Measurements from ENCODE around the gene ZWILCH.

Gene ZWILCH

DNA sequence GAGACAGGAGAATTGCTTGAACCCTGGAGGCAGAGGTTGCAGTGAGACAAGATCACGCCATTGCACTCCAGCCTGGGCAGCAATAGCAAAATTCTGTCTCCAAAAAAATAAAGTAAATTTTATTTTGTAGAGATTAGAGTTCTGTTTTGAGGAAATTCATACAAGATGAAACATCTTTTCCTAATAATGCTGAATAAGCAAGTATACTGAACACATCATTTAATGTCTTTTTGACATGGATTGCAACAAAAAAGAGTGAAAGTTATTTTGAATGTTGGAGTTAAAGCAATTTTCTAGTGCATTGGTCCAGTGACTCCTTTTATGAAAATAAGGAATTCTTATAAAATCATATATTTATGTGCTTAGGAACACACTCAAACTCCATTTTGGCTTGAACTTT, 40.1 kb downstream of the ZWILCH start:
- no peaks in the 10 kb centered on the region for H3K27me3 Mint-ChIP-seq (ENCODE audit: low read depth)
- peaks cover 3% of the 10 kb centered on the region for H3K4me1 Mint-ChIP-seq (ENCODE audit: low read depth)
- H3K9me3 Mint-ChIP-seq: no peaks in the 10 kb centered on the region
- peaks cover 18% of the 10 kb centered on the region for H3K36me3 Mint-ChIP-seq (ENCODE audit: low read depth)
- no peak overlapping the region for H3K4me3 Mint-ChIP-seq
- no peak overlapping the region for H3K27ac Mint-ChIP-seq

DNA sequence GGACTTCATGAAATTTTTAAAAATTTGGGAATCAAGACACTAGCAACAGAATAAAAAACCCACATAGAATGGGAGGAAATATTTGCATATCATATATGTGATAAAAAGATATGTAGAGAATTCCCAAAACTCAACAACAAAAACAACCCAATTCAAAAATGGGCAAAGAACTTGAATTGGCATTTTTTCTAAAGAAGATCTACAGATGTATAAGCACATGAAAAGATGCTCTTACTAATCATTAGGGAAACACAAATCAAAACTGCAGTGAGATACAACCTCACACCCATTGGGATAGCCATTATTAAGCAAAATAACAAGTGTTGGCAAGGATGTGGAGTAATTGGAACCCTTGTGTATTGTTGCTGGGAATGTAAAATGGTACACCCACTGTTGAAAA, 50.6 kb downstream of the ZWILCH start:
- peaks cover 4% of the 10 kb centered on the region for H3K9me3 Mint-ChIP-seq
- H3K36me3 Mint-ChIP-seq (ENCODE audit: low read depth): peaks cover 6% of the 10 kb centered on the region
- no peaks in the 10 kb centered on the region for H3K4me1 Mint-ChIP-seq (ENCODE audit: low read depth)
- no peaks in the 10 kb centered on the region for H3K27me3 Mint-ChIP-seq (ENCODE audit: low read depth)
- no peak overlapping the region for H3K27ac Mint-ChIP-seq
- no peak overlapping the region for H3K4me3 Mint-ChIP-seq

DNA sequence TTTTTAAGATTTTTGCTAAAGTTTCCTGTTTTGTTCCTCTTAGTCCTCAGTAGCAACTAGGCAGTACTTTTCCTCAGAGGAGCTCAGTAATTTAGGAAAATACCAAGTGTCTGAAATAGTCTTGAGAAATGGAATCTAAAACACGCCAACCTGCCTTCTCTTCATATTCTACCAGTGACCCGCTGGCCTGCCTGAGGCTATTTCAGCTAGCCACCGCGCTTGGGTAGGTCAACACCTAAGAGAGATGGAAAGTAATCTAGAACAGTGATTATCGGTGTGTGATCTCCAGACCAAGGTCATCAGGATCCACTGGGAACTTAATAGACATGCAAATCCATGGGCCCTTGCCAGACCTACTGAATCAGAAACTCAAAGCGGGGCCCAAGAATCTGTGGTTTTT, 53.1 kb downstream of the ZWILCH start:
- H3K9me3 Mint-ChIP-seq: peaks cover 4% of the 10 kb centered on the region

DNA sequence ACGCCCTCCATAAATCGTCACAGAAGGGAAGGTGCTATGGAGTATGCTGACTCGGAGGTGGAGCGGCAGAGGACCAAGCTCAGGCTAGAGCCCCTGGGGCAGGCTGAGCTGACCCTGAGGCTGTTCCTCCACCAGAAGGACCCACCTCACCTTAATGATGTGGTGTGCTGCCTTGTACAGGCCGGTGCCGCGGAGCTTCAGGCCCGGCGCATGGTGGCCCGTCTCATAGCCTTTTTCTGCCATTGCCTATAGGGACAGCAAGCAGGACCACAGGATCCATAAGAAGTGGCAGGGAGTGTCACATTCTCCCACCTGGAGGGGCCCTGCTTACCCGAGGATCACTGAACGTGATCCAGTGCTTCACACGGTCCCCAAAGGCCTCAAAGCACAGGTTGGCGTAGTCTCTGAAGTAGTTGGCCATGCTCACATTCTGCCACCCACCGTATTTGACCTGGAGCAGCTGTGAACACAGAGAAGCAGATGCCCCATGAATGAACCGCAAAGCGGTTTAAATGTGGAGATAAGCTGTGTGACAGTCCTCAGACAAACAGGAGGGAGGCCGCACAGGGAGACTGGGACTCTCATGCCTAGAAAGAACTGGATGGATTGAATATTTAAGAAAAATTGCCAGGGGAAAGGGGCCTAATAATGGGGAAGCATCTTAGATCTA, 55.9 kb downstream of the ZWILCH start:
- no peak overlapping the region for H3K27ac Mint-ChIP-seq
- H3K9me3 Mint-ChIP-seq: no peaks in the 10 kb centered on the region
- no peaks in the 10 kb centered on the region for H3K27me3 Mint-ChIP-seq (ENCODE audit: low read depth)

More for the DNA sequence above, 53.1 kb downstream of the ZWILCH start:
- no peaks in the 10 kb centered on the region for H3K4me1 Mint-ChIP-seq (ENCODE audit: low read depth)
- no peak overlapping the region for H3K4me3 Mint-ChIP-seq
- no peaks in the 10 kb centered on the region for H3K36me3 Mint-ChIP-seq (ENCODE audit: low read depth)
- no peak overlapping the region for H3K27ac Mint-ChIP-seq
- H3K27me3 Mint-ChIP-seq (ENCODE audit: low read depth): no peaks in the 10 kb centered on the region

DNA sequence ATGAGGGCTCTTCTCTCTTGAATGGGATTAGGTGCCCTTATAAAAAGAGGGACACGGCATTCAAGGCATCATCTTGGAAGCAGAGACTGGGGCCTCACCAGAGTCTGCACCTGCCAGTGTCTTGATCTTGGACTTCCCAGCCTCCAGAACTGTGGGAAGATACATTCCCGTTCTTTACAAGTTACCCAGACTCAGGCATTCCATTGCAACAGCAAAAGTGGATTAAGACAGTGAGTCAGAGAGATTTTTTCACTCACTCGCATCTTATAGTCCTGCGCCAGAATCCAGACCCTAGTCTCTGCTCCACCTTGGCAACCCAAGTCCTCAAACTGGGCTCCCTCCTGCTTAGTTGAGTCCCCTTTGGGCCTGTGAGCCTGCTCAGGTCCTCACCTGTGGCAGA, 58.0 kb downstream of the ZWILCH start:
- Mint-ChIP-seq H3K4me1 (ENCODE audit: low read depth) (peaks cover 9% of the 10 kb centered on the region), H3K36me3 (ENCODE audit: low read depth) (no peaks in the 10 kb centered on the region), H3K27ac (no peak overlapping the region), H3K9me3 (no peaks in the 10 kb centered on the region), H3K27me3 (ENCODE audit: low read depth) (no peaks in the 10 kb centered on the region), H3K4me3 (no peak overlapping the region)

More for the DNA sequence above, 55.9 kb downstream of the ZWILCH start:
- no peaks in the 10 kb centered on the region for H3K36me3 Mint-ChIP-seq (ENCODE audit: low read depth)
- no peaks in the 10 kb centered on the region for H3K4me1 Mint-ChIP-seq (ENCODE audit: low read depth)
- no peak overlapping the region for H3K4me3 Mint-ChIP-seq

DNA sequence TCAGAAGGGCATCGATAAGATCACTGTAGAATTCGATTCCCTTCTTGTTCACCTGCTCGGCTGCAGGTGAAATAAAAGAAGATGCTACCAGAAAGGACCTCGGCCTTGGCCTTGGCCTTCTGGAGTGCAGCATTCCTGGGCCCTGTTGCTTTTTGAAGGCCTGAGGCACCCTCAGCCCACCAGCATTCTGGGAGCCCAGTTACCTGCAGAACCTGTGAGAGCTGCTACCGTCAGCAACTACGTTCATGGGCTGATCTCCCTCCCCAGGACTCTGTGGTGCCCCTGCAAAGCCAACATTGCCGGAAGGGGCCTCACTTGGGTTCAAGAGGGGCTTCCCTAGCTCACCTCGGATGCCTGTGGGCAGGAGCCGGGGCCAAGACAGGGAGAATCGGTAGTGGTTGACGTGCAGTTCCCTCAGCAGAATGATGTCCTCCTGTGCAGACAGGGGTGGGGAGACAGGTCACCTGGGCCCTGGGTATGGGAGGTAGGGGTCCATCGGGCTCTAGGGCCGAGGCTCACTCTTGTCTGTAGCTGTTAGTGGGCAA, 58.5 kb downstream of the ZWILCH start:
- Mint-ChIP-seq H3K27ac (no peak overlapping the region), H3K4me1 (ENCODE audit: low read depth) (peaks cover 9% of the 10 kb centered on the region), H3K36me3 (ENCODE audit: low read depth) (no peaks in the 10 kb centered on the region), H3K4me3 (no peak overlapping the region), H3K27me3 (ENCODE audit: low read depth) (no peaks in the 10 kb centered on the region), H3K9me3 (no peaks in the 10 kb centered on the region)

DNA sequence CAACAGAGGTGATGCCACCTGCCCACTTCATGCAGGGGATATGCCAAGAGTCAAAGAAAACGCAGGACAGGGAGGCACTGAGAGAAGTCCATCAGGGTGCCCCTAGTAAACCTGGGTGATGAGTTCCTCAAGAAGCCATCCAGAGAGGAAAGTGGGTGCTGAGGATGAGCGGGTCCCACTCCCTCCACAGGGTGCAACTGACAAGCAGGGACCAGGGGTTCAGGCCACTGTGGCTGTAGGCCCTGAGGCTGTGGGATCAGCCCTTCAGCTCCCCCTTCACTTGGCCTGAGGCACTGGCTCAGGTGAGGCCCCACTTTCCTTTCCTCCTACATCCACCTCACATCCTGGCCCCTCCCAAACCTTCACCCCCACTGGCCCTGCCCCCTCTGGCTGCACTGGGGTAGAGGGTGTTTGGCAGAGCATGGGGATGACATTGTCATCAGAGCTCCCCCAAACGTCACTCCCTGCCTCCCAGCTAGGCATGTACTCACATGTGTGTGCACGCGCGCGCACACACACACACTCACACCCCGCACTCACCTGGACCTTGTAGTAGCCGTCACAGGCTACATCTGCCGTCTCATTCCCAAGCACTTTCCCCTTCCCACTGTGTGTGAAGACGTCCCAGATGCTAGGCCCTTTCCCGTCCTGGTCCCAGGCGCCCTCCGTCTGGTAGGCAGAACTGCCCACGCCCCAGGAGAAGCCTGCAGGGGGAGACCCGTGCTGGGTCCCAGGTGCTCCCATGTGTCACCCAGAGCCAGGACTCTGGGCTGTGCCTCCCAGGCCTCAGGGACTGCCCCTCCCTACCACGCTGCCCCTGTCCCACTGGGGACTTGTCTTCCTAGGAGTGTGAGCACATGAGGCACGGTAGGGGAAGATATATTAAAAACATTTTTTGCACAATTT, 59.3 kb downstream of the ZWILCH start:
- no peaks in the 10 kb centered on the region for H3K36me3 Mint-ChIP-seq (ENCODE audit: low read depth)
- no peak overlapping the region for H3K4me3 Mint-ChIP-seq
- no peaks in the 10 kb centered on the region for H3K9me3 Mint-ChIP-seq
- no peaks in the 10 kb centered on the region for H3K27me3 Mint-ChIP-seq (ENCODE audit: low read depth)
- H3K27ac Mint-ChIP-seq: no peak overlapping the region
- peaks cover 9% of the 10 kb centered on the region for H3K4me1 Mint-ChIP-seq (ENCODE audit: low read depth)

DNA sequence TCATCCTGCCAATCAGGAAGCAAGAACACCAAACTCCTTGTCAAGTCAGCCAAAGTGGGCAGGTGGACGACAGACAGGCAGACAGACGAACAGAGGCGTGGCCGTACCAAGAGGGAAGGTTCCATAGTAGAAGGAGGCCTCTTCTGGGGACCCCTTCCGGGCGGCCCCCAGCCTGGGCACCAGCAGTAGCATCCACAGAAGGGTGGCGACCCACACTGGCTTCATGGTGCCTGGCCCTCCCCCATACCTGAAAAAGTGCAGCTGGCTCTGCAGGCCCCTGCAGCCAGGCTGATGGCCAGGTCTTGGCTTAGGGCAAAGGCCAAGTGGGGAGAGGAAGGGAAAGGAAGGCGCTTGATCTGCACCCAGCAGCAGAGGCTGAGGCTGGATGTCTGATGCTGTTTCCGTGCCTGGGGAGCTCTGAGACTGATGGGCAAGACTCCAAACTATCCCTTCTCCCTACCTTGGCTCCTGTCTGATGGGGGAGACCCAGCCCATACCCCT, 60.1 kb downstream of the ZWILCH start:
- no peak overlapping the region for H3K27ac Mint-ChIP-seq
- no peaks in the 10 kb centered on the region for H3K27me3 Mint-ChIP-seq (ENCODE audit: low read depth)
- H3K4me3 Mint-ChIP-seq: no peak overlapping the region
- H3K9me3 Mint-ChIP-seq: no peaks in the 10 kb centered on the region
- H3K4me1 Mint-ChIP-seq (ENCODE audit: low read depth): peaks cover 9% of the 10 kb centered on the region
- no peaks in the 10 kb centered on the region for H3K36me3 Mint-ChIP-seq (ENCODE audit: low read depth)

DNA sequence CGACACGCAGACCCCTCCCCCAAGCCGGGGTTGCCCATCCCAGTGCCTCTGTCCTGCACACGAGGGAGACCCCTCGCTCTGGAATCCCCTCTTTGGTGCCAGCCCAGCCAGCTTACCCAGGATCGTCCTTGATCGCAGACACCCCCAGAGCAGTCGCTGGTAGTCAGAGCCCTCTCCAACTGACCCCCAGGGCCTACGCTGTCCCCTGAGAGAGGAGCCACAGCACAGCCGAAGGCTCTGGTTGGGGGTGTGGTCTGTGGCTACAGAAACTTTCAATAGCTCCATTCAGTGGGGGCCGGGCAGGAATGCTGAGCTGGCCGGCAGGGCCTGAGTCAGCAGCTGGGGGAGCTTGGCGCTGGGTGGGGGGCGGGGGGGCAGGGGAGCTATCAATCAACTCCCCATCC, 60.6 kb downstream of the ZWILCH start, which contains the start of gene LCTL:
Gene LCTL, minus strand, starts transcription at position 258 of the 404 bp plus-strand sequence. CDS start 633 bp downstream, outside the sequence.
- peaks cover 9% of the 10 kb centered on the region for H3K4me1 Mint-ChIP-seq (ENCODE audit: low read depth)
- no peaks in the 10 kb centered on the region for H3K27me3 Mint-ChIP-seq (ENCODE audit: low read depth)
- peak within 1 kb of the TSS; percentile 2 for H3K4me3 Mint-ChIP-seq

DNA sequence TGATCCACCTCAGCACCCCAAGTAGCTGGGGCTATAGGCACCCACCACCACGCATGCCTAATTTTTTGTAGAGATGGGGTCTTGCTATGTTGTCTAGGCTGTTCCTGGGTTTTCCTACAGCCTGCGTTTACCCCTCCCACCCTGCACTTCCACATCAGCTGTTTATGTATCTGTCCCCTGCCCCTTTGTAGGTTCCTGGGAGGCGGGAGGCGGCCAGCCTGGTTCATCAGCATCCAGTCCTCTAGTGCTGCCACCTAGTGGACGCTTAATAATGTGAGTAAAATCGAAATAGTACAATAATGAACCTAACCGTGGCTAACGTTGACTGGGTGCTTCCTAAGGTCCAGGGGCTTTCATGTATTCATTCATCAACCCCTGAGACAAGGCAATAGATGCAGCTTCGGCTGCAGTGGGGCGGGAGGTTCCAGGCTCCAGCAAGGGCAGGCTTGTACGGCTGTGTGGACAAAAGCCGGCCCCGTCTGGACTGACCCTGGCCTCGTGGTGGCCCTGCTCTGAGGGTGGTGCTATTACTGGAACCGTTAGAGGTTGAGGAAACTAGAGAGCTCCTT, 61.9 kb downstream of the ZWILCH start:
- peak overlapping the region; percentile 2 for H3K4me3 Mint-ChIP-seq

More for the DNA sequence above, 60.6 kb downstream of the ZWILCH start, which contains the start of gene LCTL:
- H3K9me3 Mint-ChIP-seq: no peaks in the 10 kb centered on the region
- peak within 1 kb of the TSS; percentile 28 for H3K27ac Mint-ChIP-seq
- H3K36me3 Mint-ChIP-seq (ENCODE audit: low read depth): no peaks in the 10 kb centered on the region

DNA sequence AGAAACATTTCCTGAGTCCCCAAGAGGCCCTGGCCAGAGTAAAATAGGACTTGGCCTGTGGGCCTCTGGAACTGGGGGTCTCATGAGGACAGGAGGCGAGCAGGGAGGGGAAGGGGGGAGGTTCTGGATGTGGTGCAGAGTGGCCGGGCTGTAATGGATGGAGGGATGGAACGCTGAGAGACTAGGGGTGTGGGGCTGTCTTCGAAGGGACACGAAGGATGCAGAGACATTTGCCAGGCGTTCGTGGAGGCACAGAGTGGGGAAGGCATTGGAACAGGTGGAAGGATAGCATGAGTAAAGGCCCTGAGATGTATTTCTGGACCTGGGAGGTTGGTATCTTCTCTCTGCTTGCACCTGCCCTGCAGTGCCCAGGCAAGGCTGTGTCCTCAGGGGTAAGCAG, 62.8 kb downstream of the ZWILCH start:
- Mint-ChIP-seq H3K27ac (no peak overlapping the region), H3K27me3 (ENCODE audit: low read depth) (no peaks in the 10 kb centered on the region), H3K36me3 (ENCODE audit: low read depth) (no peaks in the 10 kb centered on the region), H3K4me3 (no peak overlapping the region), H3K9me3 (no peaks in the 10 kb centered on the region), H3K4me1 (ENCODE audit: low read depth) (peaks cover 9% of the 10 kb centered on the region)

More for the DNA sequence above, 61.9 kb downstream of the ZWILCH start:
- Mint-ChIP-seq H3K36me3 (ENCODE audit: low read depth) (no peaks in the 10 kb centered on the region), H3K4me1 (ENCODE audit: low read depth) (peaks cover 9% of the 10 kb centered on the region), H3K9me3 (no peaks in the 10 kb centered on the region), H3K27me3 (ENCODE audit: low read depth) (no peaks in the 10 kb centered on the region), H3K27ac (no peak overlapping the region)

DNA sequence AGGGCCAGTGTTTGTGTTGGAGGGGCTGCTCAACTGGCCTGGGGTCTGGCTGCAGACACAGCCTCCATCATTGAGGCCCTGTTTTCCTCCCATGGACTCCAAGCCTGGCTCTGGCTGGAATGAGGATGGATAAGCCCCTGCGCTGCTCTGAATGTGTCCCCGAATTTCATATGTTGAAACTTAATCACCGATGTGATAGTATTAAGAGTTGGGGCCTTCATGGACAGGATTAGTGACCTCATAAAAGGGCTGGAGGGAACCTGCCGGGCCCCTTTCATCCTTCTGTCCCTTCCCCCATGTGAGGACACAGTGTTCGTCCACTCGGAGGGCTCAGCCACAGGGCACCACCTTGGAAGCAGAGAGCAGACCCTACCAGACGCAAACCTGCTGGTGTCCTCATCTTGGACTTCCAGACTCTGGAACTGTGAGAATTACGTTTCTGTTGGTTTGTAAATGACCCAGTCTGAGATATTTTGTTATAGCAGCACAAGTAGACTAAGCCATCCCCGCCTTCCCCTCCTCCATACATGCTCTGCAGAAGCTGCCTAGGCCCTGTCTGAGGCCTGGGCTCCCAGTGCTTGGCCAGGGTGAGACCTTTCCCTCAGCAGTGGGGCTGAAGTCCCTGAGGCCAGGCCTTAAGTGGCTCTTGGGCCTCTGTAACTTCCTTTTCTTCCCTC, 64.5 kb downstream of the ZWILCH start:
- H3K9me3 Mint-ChIP-seq: no peaks in the 10 kb centered on the region
- no peaks in the 10 kb centered on the region for H3K27me3 Mint-ChIP-seq (ENCODE audit: low read depth)
- H3K36me3 Mint-ChIP-seq (ENCODE audit: low read depth): no peaks in the 10 kb centered on the region
- H3K4me3 Mint-ChIP-seq: no peak overlapping the region
- H3K27ac Mint-ChIP-seq: no peak overlapping the region
- peaks cover 9% of the 10 kb centered on the region for H3K4me1 Mint-ChIP-seq (ENCODE audit: low read depth)

DNA sequence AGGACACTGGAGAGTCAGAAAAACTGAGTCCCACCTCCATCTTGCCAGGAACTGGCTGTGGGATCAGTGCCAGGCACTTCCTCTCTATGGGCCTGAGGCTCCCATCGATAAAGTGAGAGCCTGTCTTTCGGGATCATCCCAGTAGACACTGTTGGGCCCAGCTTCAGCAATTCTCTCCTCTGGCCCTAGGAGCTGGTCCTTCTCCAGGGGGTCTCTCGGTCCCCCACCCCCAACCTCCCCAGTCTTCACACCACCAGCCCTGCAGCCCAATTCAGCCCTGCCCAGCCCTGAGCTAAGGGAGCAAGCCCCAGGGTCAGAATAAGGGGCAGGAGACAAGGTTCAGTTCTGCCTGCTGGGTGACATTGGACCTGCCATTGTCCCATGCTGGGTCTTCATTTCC, 65.2 kb downstream of the ZWILCH start:
- H3K4me3 Mint-ChIP-seq: no peak overlapping the region
- no peak overlapping the region for H3K27ac Mint-ChIP-seq
- no peaks in the 10 kb centered on the region for H3K27me3 Mint-ChIP-seq (ENCODE audit: low read depth)
- peaks cover 9% of the 10 kb centered on the region for H3K4me1 Mint-ChIP-seq (ENCODE audit: low read depth)
- H3K36me3 Mint-ChIP-seq (ENCODE audit: low read depth): no peaks in the 10 kb centered on the region
- no peaks in the 10 kb centered on the region for H3K9me3 Mint-ChIP-seq
